Measurements from ENCODE around the gene ATP8A2.

DNA sequence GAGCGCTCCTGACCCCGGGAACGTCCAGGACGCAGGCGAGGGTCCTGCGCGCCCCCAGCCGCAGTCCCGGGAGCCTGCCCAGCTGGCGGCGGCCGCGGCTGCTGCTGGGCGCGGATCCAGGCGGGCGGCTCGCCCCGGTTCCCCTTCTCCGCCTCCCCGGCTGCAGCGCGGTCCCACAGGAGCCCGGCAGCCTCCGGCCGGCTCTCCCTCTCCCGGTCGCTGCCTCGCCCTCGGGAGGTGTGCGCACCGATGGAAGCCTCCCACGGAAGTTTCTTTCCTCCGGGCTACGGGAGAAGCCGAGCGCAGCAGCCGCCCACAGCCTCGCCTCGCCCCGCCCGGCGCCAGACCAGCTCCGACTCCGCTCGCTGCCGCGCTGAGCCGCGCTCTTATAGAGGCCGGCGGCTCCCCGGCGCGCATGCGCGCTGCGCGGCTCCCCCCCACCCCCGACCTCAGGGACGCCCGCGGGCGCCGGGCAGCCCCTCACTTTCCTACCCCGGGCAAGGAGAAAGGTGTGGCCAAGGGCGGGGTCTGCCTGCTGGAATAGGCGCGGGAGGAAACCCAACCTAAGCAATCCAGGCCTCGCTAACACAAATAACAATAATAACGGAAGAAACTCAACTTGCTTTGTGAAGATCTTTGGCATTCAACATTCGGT, 680.0 kb downstream of the ATP8A2 start, which contains the start of gene SHISA2:
- TF ChIP-seq, protein P1, sequence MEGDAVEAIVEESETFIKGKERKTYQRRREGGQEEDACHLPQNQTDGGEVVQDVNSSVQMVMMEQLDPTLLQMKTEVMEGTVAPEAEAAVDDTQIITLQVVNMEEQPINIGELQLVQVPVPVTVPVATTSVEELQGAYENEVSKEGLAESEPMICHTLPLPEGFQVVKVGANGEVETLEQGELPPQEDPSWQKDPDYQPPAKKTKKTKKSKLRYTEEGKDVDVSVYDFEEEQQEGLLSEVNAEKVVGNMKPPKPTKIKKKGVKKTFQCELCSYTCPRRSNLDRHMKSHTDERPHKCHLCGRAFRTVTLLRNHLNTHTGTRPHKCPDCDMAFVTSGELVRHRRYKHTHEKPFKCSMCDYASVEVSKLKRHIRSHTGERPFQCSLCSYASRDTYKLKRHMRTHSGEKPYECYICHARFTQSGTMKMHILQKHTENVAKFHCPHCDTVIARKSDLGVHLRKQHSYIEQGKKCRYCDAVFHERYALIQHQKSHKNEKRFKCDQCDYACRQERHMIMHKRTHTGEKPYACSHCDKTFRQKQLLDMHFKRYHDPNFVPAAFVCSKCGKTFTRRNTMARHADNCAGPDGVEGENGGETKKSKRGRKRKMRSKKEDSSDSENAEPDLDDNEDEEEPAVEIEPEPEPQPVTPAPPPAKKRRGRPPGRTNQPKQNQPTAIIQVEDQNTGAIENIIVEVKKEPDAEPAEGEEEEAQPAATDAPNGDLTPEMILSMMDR (IDR thresholded peaks at IDR 0.05) = no peak
- TF ChIP-seq POLR2A (IDR thresholded peaks at IDR 0.05) = no peak
